T-cell (primary cell): Measurements from ENCODE around the gene PROM2. TPM values are rescaled to one million over a fixed set of nuclear protein-coding genes. Genes with fewer than 3 reads are reported as not detected.

ENCODE experiments used
- ATAC-seq, 4 experiments: fragments of 200-7000 bp in 3 of 4; fragments of 150-1000 bp in 1 of 4; cut with Tn5 transposase; replicated peaks in 1 of 4; 1 replicate in 3 of 4; 2 replicates in 1 of 4; pipeline ENCODE4 v1.10.0; 2021; ENCODE audit warnings: moderate library complexity in 3 of 4, mild to moderate bottlenecking in 2 of 4, moderate number of reproducible peaks in 1 of 4
- CTCF ChIA-PET, 2 donors: fragments of 300-600 bp; sonication (Branson Sonifier 250); formaldehyde crosslinking; loops; one replicate each; lab custom pipeline; 2022; ENCODE audit warnings: antibody characterized with exemption in 2 of 2; lab: Charles Lee
- POLR2A ChIA-PET, 2 donors: fragments of 300-600 bp; sonication (Branson Sonifier 250); formaldehyde crosslinking; loops; one replicate each; lab custom pipeline; 2022; ENCODE audit warnings: antibody characterized with exemption in 2 of 2; lab: Charles Lee
- DNase-seq, 35 experiments: peaks; one replicate each; pipeline versions ENCODE4 v3.0.0 to v3.0.0-alpha.2; 2013 to 2023
- H3K27ac ChIP-seq: one replicate; pipeline ENCODE4 v1.5.1; 2013; ENCODE audit warnings: low read length
- H3K27me3 ChIP-seq, 2 experiments: replicated peaks in 1 of 2; 1 replicate in 1 of 2; 2 replicates in 1 of 2; pipeline versions ENCODE4 v1.6.1 to v1.7.0; 2013; ENCODE audit warnings: low read length in 1 of 2, mixed read lengths in 1 of 2; ENCODE audit not compliant: control insufficient read depth in 2 of 2, insufficient read depth in 2 of 2; ENCODE audit errors: extremely low read depth in 1 of 2
- H3K36me3 ChIP-seq, 2 donors: 1 replicate in 1 of 2; 2 replicates in 1 of 2; pipeline versions ENCODE4 v1.6.1 to v1.7.0; 2013; ENCODE audit warnings: low read length in 1 of 2; ENCODE audit not compliant: control insufficient read depth in 2 of 2, insufficient read depth in 1 of 2; ENCODE audit errors: extremely low read depth in 1 of 2
- H3K4me1 ChIP-seq, 2 experiments: 1 replicate in 1 of 2; 2 replicates in 1 of 2; pipeline versions ENCODE4 v1.6.1 to v1.7.0; 2013; ENCODE audit warnings: low read length in 2 of 2, mixed read lengths in 1 of 2; ENCODE audit not compliant: insufficient read depth in 2 of 2, control insufficient read depth in 1 of 2; ENCODE audit errors: extremely low read depth in 1 of 2
- H3K4me3 ChIP-seq, 2 donors: 1 replicate in 1 of 2; 2 replicates in 1 of 2; pipeline versions ENCODE4 v1.5.1 to v1.7.0; 2013; ENCODE audit warnings: mild to moderate bottlenecking in 2 of 2, low read length in 1 of 2, moderate library complexity in 1 of 2; ENCODE audit not compliant: control insufficient read depth in 1 of 2; ENCODE audit errors: extremely low read depth in 1 of 2
- H3K9me3 ChIP-seq: 2 replicates; pipeline ENCODE4 v1.7.0; 2013
- H3K27ac Mint-ChIP-seq, 2 donors: one replicate each; pipeline ENCODE4 v1.8.0; 2020 to 2021; ENCODE audit warnings: mild to moderate bottlenecking in 2 of 2, mixed read lengths in 2 of 2
- H3K27me3 Mint-ChIP-seq, 2 donors: one replicate each; pipeline ENCODE4 v1.8.0; 2021 to 2022; ENCODE audit warnings: mixed read lengths in 2 of 2
- H3K36me3 Mint-ChIP-seq: one replicate; pipeline ENCODE4 v1.8.0; 2021; ENCODE audit warnings: mixed read lengths
- H3K4me1 Mint-ChIP-seq, 3 donors: one replicate each; pipeline ENCODE4 v1.8.0; 2020 to 2022; ENCODE audit warnings: mixed read lengths in 3 of 3, mild to moderate bottlenecking in 1 of 3
- H3K4me3 Mint-ChIP-seq, 3 donors: one replicate each; pipeline ENCODE4 v1.8.0; 2020 to 2022; ENCODE audit warnings: mild to moderate bottlenecking in 3 of 3, mixed read lengths in 3 of 3, moderate library complexity in 3 of 3
- H3K9me3 Mint-ChIP-seq, 3 donors: one replicate each; pipeline ENCODE4 v1.8.0; 2020 to 2022; ENCODE audit warnings: mixed read lengths in 3 of 3
- WGBS: methylation state at CpG from one replicate; pipeline ENCODE4 v1.1.5; 2013; ENCODE audit warnings: missing lambda C conversion rate; ENCODE audit not compliant: insufficient coverage; 5-methylcytosine and 5-hydroxymethylcytosine counted together
- total RNA-seq, 35 experiments: library from RNA in 6 of 35; stranded (reverse) in 6 of 35; fragments of 120-200 nt in 1 of 35; gene quantifications; one replicate each; pipeline versions ENCODE4 v1.2.1 to v1.2.4 and lab custom pipeline; 2013 to 2026

The PROM2 gene
- total RNA-seq, 5 donors from 2014 or later (not counting 1 experiment from before 2014, with no cell fraction given) = 0.30 to 2.1 (median 0.40) TPM

DNA sequence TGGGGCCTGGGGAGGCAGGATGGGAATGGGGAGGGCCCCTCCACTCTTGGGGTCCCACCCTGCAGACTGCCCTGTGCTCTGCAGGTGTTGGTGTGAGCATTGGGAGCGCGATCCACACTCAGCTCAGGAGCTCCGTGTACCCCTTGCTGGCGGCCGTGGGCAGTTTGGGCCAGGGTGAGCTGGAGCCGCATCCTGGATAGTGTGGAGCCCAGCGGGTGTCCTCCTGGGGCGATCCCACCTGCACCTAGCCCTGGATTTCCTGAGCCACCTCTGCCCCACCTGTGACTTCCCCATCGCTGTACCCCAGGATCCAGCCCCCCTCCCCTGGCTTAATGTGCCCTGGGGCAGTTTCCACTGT is 2.6 kb downstream of the PROM2 start:
- Mint-ChIP-seq H3K4me1 (no peaks in the 10 kb centered on the region), H3K36me3 (no peaks in the 10 kb centered on the region), H3K4me3 (no peak overlapping the region), H3K27ac (no peak overlapping the region), H3K27me3 (no peaks in the 10 kb centered on the region), H3K9me3 (no peaks in the 10 kb centered on the region)
- Histone ChIP-seq H3K36me3 (no peaks in the 10 kb centered on the region), H3K27ac (no peak overlapping the region), H3K9me3 (no peaks in the 10 kb centered on the region), H3K4me1 (no peaks in the 10 kb centered on the region), H3K27me3 (peaks cover 0 to 15% of the 10 kb centered on the region in 2 experiments), H3K4me3 (no peak overlapping the region)
- 96% methylated on average over 7 of the region's 9 CpGs for WGBS
- ChIA-PET CTCF (no interaction called here), POLR2A (no interaction called here)
- DNase-seq = no peak
- no peak for ATAC-seq

- DNase-seq = no peak
- no peak for ATAC-seq
- H3K9me3 ChIP-seq = no peaks in the 10 kb centered on the region
- H3K36me3 ChIP-seq = no peaks in the 10 kb centered on the region
- no peak overlapping the region for H3K27ac ChIP-seq
- Mint-ChIP-seq H3K27me3 (no peaks in the 10 kb centered on the region), H3K4me1 (no peaks in the 10 kb centered on the region), H3K27ac (no peak overlapping the region), H3K4me3 (no peak overlapping the region), H3K9me3 (no peaks in the 10 kb centered on the region), H3K36me3 (no peaks in the 10 kb centered on the region)
- H3K27me3 ChIP-seq = peaks cover 0 to 15% of the 10 kb centered on the region in 2 experiments
- H3K4me1 ChIP-seq = no peaks in the 10 kb centered on the region
- no peak overlapping the region for H3K4me3 ChIP-seq
- WGBS = 91% methylated on average over 11 of the region's 11 CpGs
- ChIA-PET POLR2A (no interaction called here), CTCF (no interaction called here)
Observed at GRCh38 chr2:95277246-95277906, 3.1 kb downstream of the PROM2 start.

GRCh38 chr2:95278051-95278471 is 3.8 kb downstream of the PROM2 start:
- H3K4me1 ChIP-seq = no peaks in the 10 kb centered on the region
- H3K36me3 ChIP-seq = no peaks in the 10 kb centered on the region
- CTCF ChIA-PET = no interaction called here
- no peak for DNase-seq
- H3K36me3 Mint-ChIP-seq = no peaks in the 10 kb centered on the region
- H3K27ac ChIP-seq = no peak overlapping the region
- H3K27me3 Mint-ChIP-seq = no peaks in the 10 kb centered on the region
- no peak for ATAC-seq
- no peaks in the 10 kb centered on the region for H3K9me3 Mint-ChIP-seq
- peaks cover 0 to 14% of the 10 kb centered on the region in 2 experiments for H3K27me3 ChIP-seq
- H3K4me3 ChIP-seq = no peak overlapping the region
- no peaks in the 10 kb centered on the region for H3K9me3 ChIP-seq
- no peaks in the 10 kb centered on the region for H3K4me1 Mint-ChIP-seq
- POLR2A ChIA-PET = no interaction called here
- H3K27ac Mint-ChIP-seq = no peak overlapping the region
- WGBS = 87% methylated on average over 7 of the region's 7 CpGs
- no peak overlapping the region for H3K4me3 Mint-ChIP-seq

DNA sequence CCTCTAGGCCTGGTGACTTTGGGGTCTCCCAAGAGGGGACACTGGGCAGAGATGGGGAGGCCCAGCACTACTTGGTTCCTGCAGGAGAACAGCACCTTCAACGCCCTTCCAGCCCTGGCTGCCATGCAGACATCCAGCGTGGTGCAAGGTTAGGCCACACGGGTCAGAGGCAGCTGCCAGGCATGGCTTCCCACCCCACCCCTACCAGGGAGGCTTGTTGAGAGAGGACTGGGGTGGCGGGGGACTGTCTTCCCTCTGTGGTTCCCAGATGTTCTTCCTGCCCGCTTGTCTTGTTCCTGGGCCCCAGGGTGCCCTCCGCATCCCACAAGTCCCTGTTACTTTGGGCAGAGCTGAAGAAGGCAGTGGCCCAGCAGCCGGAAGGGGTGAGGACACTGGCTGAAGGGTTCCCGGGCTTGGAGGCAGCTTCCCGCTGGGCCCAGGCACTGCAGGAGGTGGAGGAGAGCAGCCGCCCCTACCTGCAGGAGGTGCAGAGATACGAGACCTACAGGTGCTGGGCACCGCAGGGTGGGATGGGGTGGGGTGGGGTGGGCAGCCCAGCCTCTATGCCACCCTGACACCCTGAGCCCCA is 4.5 kb downstream of the PROM2 start:
- H3K4me3 ChIP-seq = no peak overlapping the region
- H3K27ac ChIP-seq = no peak overlapping the region
- Mint-ChIP-seq H3K4me3 (no peak overlapping the region), H3K36me3 (no peaks in the 10 kb centered on the region), H3K9me3 (no peaks in the 10 kb centered on the region), H3K4me1 (no peaks in the 10 kb centered on the region), H3K27ac (no peak overlapping the region), H3K27me3 (no peaks in the 10 kb centered on the region)
- WGBS = 98% methylated on average over 4 of the region's 12 CpGs
- H3K27me3 ChIP-seq = peaks cover 0 to 14% of the 10 kb centered on the region in 2 experiments
- ChIA-PET CTCF (no interaction called here), POLR2A (no interaction called here)
- no peak for ATAC-seq
- no peaks in the 10 kb centered on the region for H3K9me3 ChIP-seq
- H3K36me3 ChIP-seq = no peaks in the 10 kb centered on the region
- H3K4me1 ChIP-seq = no peaks in the 10 kb centered on the region
- DNase-seq = no peak

DNA sequence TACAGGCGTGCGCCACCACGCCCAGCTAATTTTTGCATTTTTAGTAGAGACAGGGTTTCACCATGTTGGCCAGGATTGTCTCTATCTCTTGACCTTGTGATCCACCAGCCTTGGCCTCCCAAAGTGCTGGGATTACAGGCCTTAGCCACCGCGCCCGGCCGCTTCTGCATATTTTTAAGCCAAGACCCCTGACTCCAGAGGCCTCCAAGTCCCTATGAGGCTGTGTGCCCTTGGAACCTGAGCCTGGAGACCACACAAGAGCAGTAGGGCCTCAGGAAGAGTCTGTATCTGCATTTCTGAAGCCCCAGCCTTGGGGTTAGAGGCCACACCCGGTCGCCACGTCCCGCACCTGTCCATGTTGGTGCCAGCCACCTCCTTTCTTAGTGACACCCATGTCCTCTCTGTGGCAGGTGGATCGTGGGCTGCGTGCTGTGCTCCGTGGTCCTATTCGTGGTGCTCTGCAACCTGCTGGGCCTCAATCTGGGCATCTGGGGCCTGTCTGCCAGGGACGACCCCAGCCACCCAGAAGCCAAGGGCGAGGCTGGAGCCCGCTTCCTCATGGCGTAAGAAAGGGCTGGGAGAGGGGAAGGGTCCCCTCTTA is 5.3 kb downstream of the PROM2 start:
- DNase-seq (no peak), ATAC-seq (no peak)
- Histone ChIP-seq H3K9me3 (no peaks in the 10 kb centered on the region), H3K27ac (no peak overlapping the region), H3K27me3 (peaks cover 0 to 13% of the 10 kb centered on the region in 2 experiments), H3K4me3 (no peak overlapping the region), H3K4me1 (no peaks in the 10 kb centered on the region), H3K36me3 (no peaks in the 10 kb centered on the region)
- Mint-ChIP-seq H3K4me1 (no peaks in the 10 kb centered on the region), H3K4me3 (no peak overlapping the region), H3K27me3 (no peaks in the 10 kb centered on the region), H3K9me3 (no peaks in the 10 kb centered on the region), H3K27ac (no peak overlapping the region), H3K36me3 (no peaks in the 10 kb centered on the region)
- 85% methylated on average over 13 of the region's 19 CpGs for WGBS
- POLR2A ChIA-PET = no interaction called here
- CTCF ChIA-PET = no interaction called here

- Histone ChIP-seq H3K27ac (no peak overlapping the region), H3K36me3 (no peaks in the 10 kb centered on the region), H3K27me3 (peaks cover 0 to 11% of the 10 kb centered on the region in 2 experiments), H3K9me3 (no peaks in the 10 kb centered on the region), H3K4me3 (no peak overlapping the region), H3K4me1 (no peaks in the 10 kb centered on the region)
- no peak overlapping the region for H3K4me3 Mint-ChIP-seq
- H3K9me3 Mint-ChIP-seq = no peaks in the 10 kb centered on the region
- CTCF ChIA-PET = interaction anchor here in 1 of 2 donors (0.5 kb wide), 1 partner anchor 269 kb away, joined by 4 read pairs; no protein-coding TSS in a partner anchor
- H3K27ac Mint-ChIP-seq = no peak overlapping the region
- POLR2A ChIA-PET = no interaction called here
- ATAC-seq (no peak), DNase-seq (no peak)
- WGBS = 63% methylated on average over 4 of the region's 8 CpGs
- H3K4me1 Mint-ChIP-seq = no peaks in the 10 kb centered on the region
- H3K36me3 Mint-ChIP-seq = no peaks in the 10 kb centered on the region
- H3K27me3 Mint-ChIP-seq = no peaks in the 10 kb centered on the region
Observed at GRCh38 chr2:95281071-95281470, 6.8 kb downstream of the PROM2 start.
